ENCODE data around the gene CDH12.
"Not testable (repeated sequence)": the region's sequence is repeated elsewhere in the genome, so short reads cannot be mapped to it uniquely, and the experiment has no call there.

The CDH12 gene

DNA sequence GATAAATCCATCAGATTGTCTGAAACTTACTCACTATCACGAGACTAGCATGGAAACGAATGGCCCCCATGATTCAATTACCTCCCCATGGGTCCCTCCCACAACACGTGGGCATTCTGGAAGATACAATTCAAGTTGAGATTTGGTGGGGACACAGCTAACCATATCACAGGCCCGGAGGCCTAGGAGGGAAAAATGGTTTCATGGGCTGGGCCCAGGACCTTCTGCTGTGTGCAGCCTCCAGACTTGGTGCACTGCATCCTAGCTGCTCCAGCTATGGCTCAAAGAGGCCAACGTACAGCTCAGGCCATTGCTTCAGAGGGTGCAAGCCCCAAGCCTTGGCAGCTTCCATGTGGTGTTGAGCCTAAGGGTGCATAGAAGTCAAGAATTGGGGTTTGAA is 245.6 kb downstream of the CDH12 start:
- H3K9ac ChIP-seq (ENCODE audit: low read length); H3K27ac ChIP-seq (ENCODE audit: low read depth, low read length); H3K36me3 ChIP-seq (ENCODE audit: insufficient read depth, low read length); H3K4me1 ChIP-seq (ENCODE audit: insufficient read depth, low read length); H3K4me3 ChIP-seq (ENCODE audit: low read depth in 1 of 2, low read length in 2 of 2); H3K9me3 ChIP-seq (ENCODE audit: low read length); H3K27me3 ChIP-seq (ENCODE audit: control insufficient read depth in 1 of 2, insufficient read depth in 2 of 2, low read length in 2 of 2): not testable (repeated sequence)

DNA sequence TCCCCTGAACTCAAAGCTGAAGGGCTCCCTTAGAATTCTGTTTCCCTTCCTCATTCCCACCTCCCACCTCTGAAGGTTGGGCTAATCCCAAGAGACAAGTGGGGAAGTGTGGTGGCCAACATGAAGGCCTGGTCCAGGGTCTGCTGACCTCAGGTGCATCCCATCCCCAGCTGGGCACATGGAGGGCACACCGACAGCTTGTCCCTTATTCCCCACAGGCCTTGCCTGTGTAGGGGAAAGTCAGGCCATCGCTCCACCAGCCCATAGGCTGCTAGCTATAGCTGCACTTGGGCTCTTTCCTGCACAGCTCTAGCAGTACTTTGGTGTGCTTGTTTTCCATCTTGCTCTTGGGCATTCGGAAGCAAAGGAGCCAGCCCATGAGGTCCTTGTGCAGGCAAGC is 247.7 kb downstream of the CDH12 start:
- Histone ChIP-seq H3K27me3 (ENCODE audit: control insufficient read depth in 1 of 2, insufficient read depth in 2 of 2, low read length in 2 of 2) (no peaks in the 10 kb centered on the region), H3K9me3 (ENCODE audit: low read length) (no peaks in the 10 kb centered on the region), H3K4me3 (ENCODE audit: low read depth in 1 of 2, low read length in 2 of 2) (no peak overlapping the region), H3K36me3 (ENCODE audit: insufficient read depth, low read length) (no peaks in the 10 kb centered on the region), H3K4me1 (ENCODE audit: insufficient read depth, low read length) (no peaks in the 10 kb centered on the region), H3K9ac (ENCODE audit: low read length) (no peak overlapping the region), H3K27ac (ENCODE audit: low read depth, low read length) (no peak overlapping the region)

DNA sequence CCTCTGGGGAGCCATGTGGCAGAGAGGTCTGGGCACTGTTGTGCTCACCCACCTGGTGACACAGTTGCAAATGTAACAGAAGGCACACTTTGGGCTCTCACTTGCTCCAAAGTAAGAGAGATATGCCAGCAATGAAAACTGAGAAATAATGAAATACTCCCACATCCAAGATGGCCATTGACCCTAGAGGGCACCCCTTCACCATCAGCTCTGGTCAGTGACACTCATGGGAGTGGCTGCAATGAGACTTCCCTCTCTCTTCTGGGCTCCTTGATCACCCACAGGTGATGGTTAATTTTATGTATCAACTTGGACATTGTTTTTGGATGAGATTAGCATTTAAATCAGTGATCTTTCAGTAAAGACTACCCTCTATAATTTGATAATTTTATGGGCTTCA is 248.4 kb downstream of the CDH12 start:
- H3K4me1 ChIP-seq (ENCODE audit: insufficient read depth, low read length): no peaks in the 10 kb centered on the region
- no peaks in the 10 kb centered on the region for H3K36me3 ChIP-seq (ENCODE audit: insufficient read depth, low read length)
- no peak overlapping the region for H3K4me3 ChIP-seq (ENCODE audit: low read depth in 1 of 2, low read length in 2 of 2)
- no peak overlapping the region for H3K27ac ChIP-seq (ENCODE audit: low read depth, low read length)
- H3K9me3 ChIP-seq (ENCODE audit: low read length): no peaks in the 10 kb centered on the region
- no peaks in the 10 kb centered on the region for H3K27me3 ChIP-seq (ENCODE audit: control insufficient read depth in 1 of 2, insufficient read depth in 2 of 2, low read length in 2 of 2)
- no peak overlapping the region for H3K9ac ChIP-seq (ENCODE audit: low read length)

DNA sequence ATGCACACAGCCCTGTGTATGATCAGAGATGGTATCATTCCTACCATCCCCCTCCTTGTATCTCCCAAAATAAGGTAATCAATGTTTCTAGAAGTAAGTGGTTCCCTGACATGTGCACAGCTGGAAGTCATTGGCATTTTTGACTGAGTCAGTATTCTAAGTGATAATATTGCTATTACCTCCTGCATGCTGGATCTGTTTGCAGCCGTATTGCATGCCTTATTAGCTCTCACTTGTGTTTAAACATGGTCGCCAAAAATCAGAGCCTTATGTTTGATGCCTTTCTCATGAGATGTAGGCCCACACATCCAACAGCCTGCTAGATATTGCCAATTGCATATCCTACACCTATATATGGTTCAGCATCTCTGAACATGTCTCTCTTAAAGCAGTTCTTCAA is 254.3 kb downstream of the CDH12 start:
- Histone ChIP-seq H3K36me3 (ENCODE audit: insufficient read depth, low read length) (no peaks in the 10 kb centered on the region), H3K4me1 (ENCODE audit: insufficient read depth, low read length) (no peaks in the 10 kb centered on the region), H3K9ac (ENCODE audit: low read length) (no peak overlapping the region), H3K4me3 (ENCODE audit: low read depth in 1 of 2, low read length in 2 of 2) (no peak overlapping the region), H3K27me3 (ENCODE audit: control insufficient read depth in 1 of 2, insufficient read depth in 2 of 2, low read length in 2 of 2) (no peaks in the 10 kb centered on the region), H3K9me3 (ENCODE audit: low read length) (no peaks in the 10 kb centered on the region), H3K27ac (ENCODE audit: low read depth, low read length) (no peak overlapping the region)

DNA sequence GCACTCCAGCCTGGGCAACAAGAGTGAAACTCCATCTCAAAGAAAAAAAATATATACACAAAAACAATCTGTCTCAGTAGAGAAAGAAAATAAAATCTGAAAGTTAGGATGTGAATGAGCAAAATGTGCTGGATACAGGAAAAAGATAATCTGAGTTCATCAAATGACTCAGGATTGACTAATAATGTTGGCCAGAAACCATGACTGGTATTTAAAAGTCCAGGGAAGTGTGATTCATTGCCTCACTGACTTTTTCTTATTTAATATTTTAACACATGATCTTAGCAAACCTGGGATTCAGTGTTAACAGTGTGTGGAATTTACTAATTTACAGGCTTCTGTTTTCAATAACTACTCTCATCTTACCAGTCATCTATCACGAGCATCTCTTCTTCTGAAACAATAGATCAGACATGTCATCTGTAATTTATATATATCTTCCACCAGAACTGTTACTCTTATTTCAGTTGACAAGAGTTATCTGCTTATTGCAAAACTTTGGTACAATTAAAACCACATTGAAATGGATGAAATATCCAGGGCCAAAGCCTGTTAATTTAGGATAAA is 256.7 kb downstream of the CDH12 start:
- Histone ChIP-seq H3K4me3 (ENCODE audit: low read depth in 1 of 2, low read length in 2 of 2) (no peak overlapping the region), H3K9me3 (ENCODE audit: low read length) (no peaks in the 10 kb centered on the region), H3K4me1 (ENCODE audit: insufficient read depth, low read length) (no peaks in the 10 kb centered on the region), H3K27ac (ENCODE audit: low read depth, low read length) (no peak overlapping the region), H3K9ac (ENCODE audit: low read length) (no peak overlapping the region), H3K27me3 (ENCODE audit: control insufficient read depth in 1 of 2, insufficient read depth in 2 of 2, low read length in 2 of 2) (no peaks in the 10 kb centered on the region), H3K36me3 (ENCODE audit: insufficient read depth, low read length) (no peaks in the 10 kb centered on the region)

DNA sequence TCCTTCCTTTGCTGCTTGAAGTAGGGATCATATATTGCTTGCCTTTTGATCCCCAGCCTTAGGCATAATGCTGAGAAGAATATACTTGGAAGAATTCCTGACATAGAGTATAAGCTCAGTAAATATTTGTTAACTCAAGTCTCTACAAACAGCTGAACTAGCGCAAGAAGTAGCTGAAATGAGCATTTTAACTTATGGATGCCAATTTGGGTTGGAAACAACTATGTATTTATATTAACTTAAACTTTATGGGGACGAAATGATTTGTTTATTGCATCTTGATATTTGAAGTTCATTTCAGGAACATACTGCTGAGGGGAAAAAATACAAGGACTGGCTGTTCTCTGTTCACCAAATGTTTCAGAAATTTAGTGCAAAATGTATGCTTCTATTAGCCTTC is 258.7 kb downstream of the CDH12 start:
- H3K4me1 ChIP-seq (ENCODE audit: insufficient read depth, low read length): no peaks in the 10 kb centered on the region
- no peak overlapping the region for H3K27ac ChIP-seq (ENCODE audit: low read depth, low read length)
- H3K9ac ChIP-seq (ENCODE audit: low read length): no peak overlapping the region
- no peaks in the 10 kb centered on the region for H3K9me3 ChIP-seq (ENCODE audit: low read length)
- H3K36me3 ChIP-seq (ENCODE audit: insufficient read depth, low read length): no peaks in the 10 kb centered on the region
- H3K27me3 ChIP-seq (ENCODE audit: control insufficient read depth in 1 of 2, insufficient read depth in 2 of 2, low read length in 2 of 2): no peaks in the 10 kb centered on the region
- H3K4me3 ChIP-seq (ENCODE audit: low read depth in 1 of 2, low read length in 2 of 2): no peak overlapping the region

DNA sequence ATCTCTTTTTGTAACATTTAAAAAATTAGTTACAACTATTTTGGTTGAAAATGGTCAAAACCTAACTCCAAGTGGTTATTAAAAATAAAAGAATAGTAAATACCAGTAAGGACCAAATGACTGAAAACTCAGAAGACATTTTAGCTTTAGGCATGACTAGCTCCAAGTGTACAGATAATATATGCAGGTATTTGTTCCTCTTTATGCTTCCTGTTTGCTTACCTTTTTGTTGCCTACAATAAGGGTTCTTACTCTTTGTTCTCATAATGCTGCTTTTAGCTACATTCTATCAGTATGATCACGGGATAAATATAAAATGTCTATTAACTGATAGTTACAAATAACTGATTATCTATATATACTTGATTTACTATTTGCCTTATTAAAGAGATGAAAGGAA is 259.6 kb downstream of the CDH12 start:
- no peak overlapping the region for H3K9ac ChIP-seq (ENCODE audit: low read length)
- H3K27ac ChIP-seq (ENCODE audit: low read depth, low read length): no peak overlapping the region
- H3K4me1 ChIP-seq (ENCODE audit: insufficient read depth, low read length): no peaks in the 10 kb centered on the region
- H3K36me3 ChIP-seq (ENCODE audit: insufficient read depth, low read length): no peaks in the 10 kb centered on the region
- no peak overlapping the region for H3K4me3 ChIP-seq (ENCODE audit: low read depth in 1 of 2, low read length in 2 of 2)
- H3K27me3 ChIP-seq (ENCODE audit: control insufficient read depth in 1 of 2, insufficient read depth in 2 of 2, low read length in 2 of 2): no peaks in the 10 kb centered on the region
- no peaks in the 10 kb centered on the region for H3K9me3 ChIP-seq (ENCODE audit: low read length)

DNA sequence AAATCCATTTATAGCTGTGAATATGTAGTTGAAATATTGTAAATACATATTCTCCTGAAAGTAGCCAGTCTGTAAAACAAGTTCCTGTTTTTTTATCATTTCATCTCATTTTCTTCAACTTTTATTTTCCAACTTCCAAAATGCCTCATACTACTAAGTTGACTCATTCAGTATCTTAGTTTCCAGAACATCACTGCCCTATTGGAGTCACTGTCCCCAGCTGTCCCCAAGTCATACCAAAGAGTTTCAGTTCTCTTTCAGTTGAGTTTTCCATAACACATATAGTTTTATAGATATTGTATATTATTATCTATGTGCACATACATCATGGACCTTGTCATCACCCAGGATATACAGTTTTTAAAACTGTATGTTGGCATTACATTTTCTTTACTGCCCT is 261.7 kb downstream of the CDH12 start:
- Histone ChIP-seq H3K27me3 (ENCODE audit: control insufficient read depth in 1 of 2, insufficient read depth in 2 of 2, low read length in 2 of 2) (no peaks in the 10 kb centered on the region), H3K4me1 (ENCODE audit: insufficient read depth, low read length) (no peaks in the 10 kb centered on the region), H3K9ac (ENCODE audit: low read length) (no peak overlapping the region), H3K4me3 (ENCODE audit: low read depth in 1 of 2, low read length in 2 of 2) (no peak overlapping the region), H3K9me3 (ENCODE audit: low read length) (no peaks in the 10 kb centered on the region), H3K27ac (ENCODE audit: low read depth, low read length) (no peak overlapping the region), H3K36me3 (ENCODE audit: insufficient read depth, low read length) (no peaks in the 10 kb centered on the region)

DNA sequence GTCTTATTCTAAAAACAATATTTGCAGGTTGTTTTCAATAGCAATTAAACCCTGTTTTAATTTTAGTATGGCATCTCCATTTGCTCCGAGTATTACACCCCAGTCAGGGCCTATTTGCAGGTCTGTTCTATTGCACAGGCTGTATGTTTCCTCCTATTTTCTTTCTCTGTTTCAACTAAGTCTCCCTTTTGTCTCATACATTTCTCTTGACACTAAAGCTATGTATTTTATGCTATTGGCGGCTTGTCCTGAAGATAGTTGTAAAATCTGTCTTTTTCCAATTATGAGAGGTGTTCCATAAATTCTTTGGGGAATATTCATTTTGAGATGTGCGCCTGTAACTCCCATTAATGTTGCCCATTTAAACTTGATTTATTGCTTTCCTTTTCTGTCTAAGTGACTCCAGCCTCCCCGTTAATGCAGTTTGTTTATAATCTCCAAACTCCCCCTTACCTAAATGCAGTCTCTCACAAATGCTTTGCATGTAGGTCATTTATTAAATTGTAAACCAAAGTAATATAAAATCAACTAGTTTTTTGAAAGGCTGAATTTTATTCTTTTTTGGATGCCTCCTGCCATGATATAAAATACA is 262.4 kb downstream of the CDH12 start:
- Histone ChIP-seq H3K4me3 (ENCODE audit: low read depth in 1 of 2, low read length in 2 of 2) (no peak overlapping the region), H3K4me1 (ENCODE audit: insufficient read depth, low read length) (no peaks in the 10 kb centered on the region), H3K27ac (ENCODE audit: low read depth, low read length) (no peak overlapping the region), H3K27me3 (ENCODE audit: control insufficient read depth in 1 of 2, insufficient read depth in 2 of 2, low read length in 2 of 2) (no peaks in the 10 kb centered on the region), H3K9me3 (ENCODE audit: low read length) (no peaks in the 10 kb centered on the region), H3K9ac (ENCODE audit: low read length) (no peak overlapping the region), H3K36me3 (ENCODE audit: insufficient read depth, low read length) (no peaks in the 10 kb centered on the region)

DNA sequence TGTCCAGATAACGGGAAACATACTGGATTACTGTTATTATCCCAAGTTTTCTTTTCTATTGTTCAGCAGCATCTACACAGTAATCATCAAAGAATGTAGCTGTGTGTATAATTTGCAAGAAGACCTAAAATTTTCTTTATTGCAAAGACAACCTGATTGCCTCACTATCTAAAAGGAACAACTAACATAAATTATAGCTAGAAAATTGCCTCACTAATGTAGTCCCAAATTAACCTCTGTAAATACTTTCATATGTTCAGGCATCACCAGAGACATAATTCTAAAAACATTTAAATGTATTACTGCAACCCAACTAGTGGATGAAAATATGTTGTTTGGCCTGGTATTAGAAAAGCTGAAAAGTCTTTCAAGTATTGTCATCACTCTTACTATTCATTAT is 275.4 kb downstream of the CDH12 start:
- no peaks in the 10 kb centered on the region for H3K4me1 ChIP-seq (ENCODE audit: insufficient read depth, low read length)
- no peak overlapping the region for H3K9ac ChIP-seq (ENCODE audit: low read length)
- no peaks in the 10 kb centered on the region for H3K9me3 ChIP-seq (ENCODE audit: low read length)
- H3K27ac ChIP-seq (ENCODE audit: low read depth, low read length): no peak overlapping the region
- no peaks in the 10 kb centered on the region for H3K36me3 ChIP-seq (ENCODE audit: insufficient read depth, low read length)
- H3K27me3 ChIP-seq (ENCODE audit: control insufficient read depth in 1 of 2, insufficient read depth in 2 of 2, low read length in 2 of 2): no peaks in the 10 kb centered on the region
- H3K4me3 ChIP-seq (ENCODE audit: low read depth in 1 of 2, low read length in 2 of 2): no peak overlapping the region

DNA sequence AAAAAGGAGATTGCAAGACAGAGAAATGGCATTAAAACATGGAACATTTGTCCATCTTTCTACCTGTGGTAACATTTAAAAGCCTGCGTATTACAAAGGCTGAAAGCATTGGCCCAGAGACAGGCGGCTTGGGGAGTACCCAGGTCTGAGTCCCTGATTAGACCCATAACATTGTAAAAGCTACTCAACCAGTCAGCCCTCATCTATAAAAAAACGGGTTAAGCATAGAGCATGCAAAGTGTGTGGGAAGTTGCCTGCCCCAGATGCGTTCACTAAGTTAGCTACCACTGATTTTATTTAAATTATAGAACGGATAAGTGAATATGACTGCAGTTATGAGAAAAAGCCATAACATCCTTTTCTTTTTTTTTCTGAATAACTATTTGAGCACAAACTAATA is 276.1 kb downstream of the CDH12 start:
- Histone ChIP-seq H3K36me3 (ENCODE audit: insufficient read depth, low read length) (no peaks in the 10 kb centered on the region), H3K27ac (ENCODE audit: low read depth, low read length) (no peak overlapping the region), H3K9me3 (ENCODE audit: low read length) (no peaks in the 10 kb centered on the region), H3K4me1 (ENCODE audit: insufficient read depth, low read length) (no peaks in the 10 kb centered on the region), H3K4me3 (ENCODE audit: low read depth in 1 of 2, low read length in 2 of 2) (no peak overlapping the region), H3K27me3 (ENCODE audit: control insufficient read depth in 1 of 2, insufficient read depth in 2 of 2, low read length in 2 of 2) (no peaks in the 10 kb centered on the region), H3K9ac (ENCODE audit: low read length) (no peak overlapping the region)

DNA sequence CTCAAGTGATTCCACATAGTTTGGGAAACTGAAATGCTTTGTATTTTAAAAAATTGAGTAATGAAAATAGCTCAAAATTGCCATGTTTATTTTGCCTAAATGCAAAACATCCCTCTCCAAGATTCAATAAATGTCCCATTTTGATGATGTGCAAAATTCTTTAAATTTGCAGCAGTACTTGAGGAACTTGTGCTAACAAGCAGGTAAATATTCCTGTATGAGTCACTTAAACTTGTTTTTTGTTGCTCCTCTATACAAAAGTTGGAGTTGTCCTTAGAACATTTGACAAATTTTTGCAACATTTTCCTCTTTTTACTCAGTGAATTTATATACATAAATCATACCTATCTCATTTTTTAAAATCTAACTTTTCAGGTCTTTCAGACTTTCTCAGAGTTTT is 280.2 kb downstream of the CDH12 start:
- Histone ChIP-seq H3K4me3 (ENCODE audit: low read depth in 1 of 2, low read length in 2 of 2) (no peak overlapping the region), H3K27me3 (ENCODE audit: control insufficient read depth in 1 of 2, insufficient read depth in 2 of 2, low read length in 2 of 2) (no peaks in the 10 kb centered on the region), H3K36me3 (ENCODE audit: insufficient read depth, low read length) (no peaks in the 10 kb centered on the region), H3K4me1 (ENCODE audit: insufficient read depth, low read length) (no peaks in the 10 kb centered on the region), H3K27ac (ENCODE audit: low read depth, low read length) (no peak overlapping the region), H3K9me3 (ENCODE audit: low read length) (no peaks in the 10 kb centered on the region), H3K9ac (ENCODE audit: low read length) (no peak overlapping the region)
